MM.1S (cell line): ENCODE results near the gene REG4.

Experiments used
- DNase-seq: peaks from one replicate; pipeline ENCODE4 v3.0.0-alpha.2; 2015
- H2AFZ ChIP-seq: fragments of 300-600 bp; sonication (generic); 2 replicates; pipeline ENCODE4 v1.6.0; 2016; ENCODE audit warnings: antibody characterized with exemption, low read length
- H3F3A ChIP-seq: fragments of 300-600 bp; sonication (generic); 2 replicates; pipeline ENCODE4 v1.6.1; 2016; ENCODE audit warnings: mild to moderate bottlenecking, antibody characterized with exemption, low read length, moderate library complexity, mixed read lengths; ENCODE audit not compliant: insufficient read depth
- H3K27ac ChIP-seq: fragments of 300-600 bp; sonication (generic); 2 replicates; pipeline ENCODE4 v1.5.1; 2016; ENCODE audit warnings: mild to moderate bottlenecking, low read length
- H3K27me3 ChIP-seq: fragments of 300-600 bp; sonication (generic); replicated peaks from 2 replicates; pipeline ENCODE4 v1.6.0; 2016; ENCODE audit warnings: low read length; ENCODE audit not compliant: insufficient read depth
- H3K36me3 ChIP-seq: fragments of 300-600 bp; sonication (generic); replicated peaks from 2 replicates; pipeline ENCODE4 v1.6.1; 2016; ENCODE audit warnings: mild to moderate bottlenecking, low read length, mixed read lengths; ENCODE audit not compliant: insufficient read depth
- H3K4me1 ChIP-seq: fragments of 300-600 bp; sonication (generic); 2 replicates; pipeline ENCODE4 v1.6.1; 2016; ENCODE audit warnings: low read length, mixed read lengths
- H3K4me2 ChIP-seq: fragments of 300-600 bp; sonication (generic); 2 replicates; pipeline ENCODE4 v1.6.0; 2016; ENCODE audit warnings: low read depth, low read length
- H3K4me3 ChIP-seq: fragments of 300-600 bp; sonication (generic); 2 replicates; pipeline ENCODE4 v1.5.1; 2016; ENCODE audit warnings: low read length, mixed read lengths
- H3K79me2 ChIP-seq: fragments of 300-600 bp; sonication (generic); 2 replicates; pipeline ENCODE4 v1.6.1; 2016; ENCODE audit warnings: mixed run types, low read length, mixed read lengths
- H3K9ac ChIP-seq: fragments of 300-600 bp; sonication (generic); 2 replicates; pipeline ENCODE4 v1.6.1; 2016; ENCODE audit warnings: low read length, mixed read lengths
- H3K9me2 ChIP-seq: fragments of 300-600 bp; sonication (generic); replicated peaks from 2 replicates; pipeline ENCODE4 v1.6.1; 2016; ENCODE audit warnings: mild to moderate bottlenecking, low read length, mixed read lengths; ENCODE audit not compliant: insufficient read depth
- H3K9me3 ChIP-seq: fragments of 300-600 bp; sonication (generic); replicated peaks from 2 replicates; pipeline ENCODE4 v1.6.1; 2016; ENCODE audit warnings: mild to moderate bottlenecking, low read length, mixed read lengths; ENCODE audit not compliant: insufficient read depth
- H4K20me1 ChIP-seq: fragments of 300-600 bp; sonication (generic); 2 replicates; pipeline ENCODE4 v1.6.1; 2016; ENCODE audit warnings: mild to moderate bottlenecking, low read length, moderate library complexity, mixed read lengths; ENCODE audit not compliant: insufficient read depth
- CTCF ChIP-seq: fragments of 300-600 bp; sonication (generic); IDR thresholded peaks from 2 replicates; pipeline ENCODE4 v1.5.1; 2016; ENCODE audit warnings: antibody characterized with exemption, low read length, mixed read lengths
- EZH2 ChIP-seq: fragments of 300-600 bp; sonication (generic); optimal IDR thresholded peaks from 2 replicates; pipeline ENCODE3; 2017; ENCODE audit warnings: low read depth, mild to moderate bottlenecking, antibody characterized with exemption, low read length, mixed read lengths
- EZH2phosphoT487 ChIP-seq: fragments of 300-600 bp; sonication (generic); IDR thresholded peaks from 2 replicates; pipeline ENCODE4 v1.6.1; 2018; ENCODE audit warnings: antibody characterized with exemption, low read length

REG4 gene

GRCh38 chr1:119762953-119763352 is 48.3 kb downstream of the REG4 start:
- no peaks in the 10 kb centered on the region for H4K20me1 ChIP-seq
- H3K27ac ChIP-seq, result no peak overlapping the region
- no peak overlapping the region for H3K9ac ChIP-seq
- no peak for DNase-seq
- no peaks in the 10 kb centered on the region for H3K9me3 ChIP-seq
- H3K79me2 ChIP-seq, result no peaks in the 10 kb centered on the region
- no peaks in the 10 kb centered on the region for H3F3A ChIP-seq
- H3K9me2 ChIP-seq, result no peaks in the 10 kb centered on the region
- no peak overlapping the region for H2AFZ ChIP-seq
- H3K4me2 ChIP-seq, result no peak overlapping the region
- no peaks in the 10 kb centered on the region for H3K27me3 ChIP-seq
- no peaks in the 10 kb centered on the region for H3K4me1 ChIP-seq
- no peaks in the 10 kb centered on the region for H3K36me3 ChIP-seq
- TF ChIP-seq CTCF (no peak), EZH2 (no peak), EZH2phosphoT487 (no peak)
- no peak overlapping the region for H3K4me3 ChIP-seq

- no peak overlapping the region for H2AFZ ChIP-seq
- H3K27ac ChIP-seq, result no peak overlapping the region
- H3K79me2 ChIP-seq, result no peaks in the 10 kb centered on the region
- no peaks in the 10 kb centered on the region for H3K9me3 ChIP-seq
- H3K27me3 ChIP-seq, result no peaks in the 10 kb centered on the region
- H3K36me3 ChIP-seq, result no peaks in the 10 kb centered on the region
- TF ChIP-seq CTCF (no peak), EZH2phosphoT487 (no peak), EZH2 (no peak)
- no peaks in the 10 kb centered on the region for H3K9me2 ChIP-seq
- H4K20me1 ChIP-seq, result no peaks in the 10 kb centered on the region
- DNase-seq, result no peak
- no peak overlapping the region for H3K9ac ChIP-seq
- no peak overlapping the region for H3K4me2 ChIP-seq
- no peak overlapping the region for H3K4me3 ChIP-seq
- no peaks in the 10 kb centered on the region for H3K4me1 ChIP-seq
- no peaks in the 10 kb centered on the region for H3F3A ChIP-seq
Observed at GRCh38 chr1:119762409-119762808, 48.9 kb downstream of the REG4 start.

- Histone ChIP-seq H3K9me3 (no peaks in the 10 kb centered on the region), H3K4me2 (no peak overlapping the region), H4K20me1 (no peaks in the 10 kb centered on the region), H2AFZ (no peak overlapping the region), H3K27me3 (no peaks in the 10 kb centered on the region), H3K9me2 (no peaks in the 10 kb centered on the region), H3K4me1 (no peaks in the 10 kb centered on the region), H3K79me2 (no peaks in the 10 kb centered on the region), H3K9ac (no peak overlapping the region), H3K4me3 (no peak overlapping the region), H3K36me3 (no peaks in the 10 kb centered on the region), H3F3A (no peaks in the 10 kb centered on the region), H3K27ac (no peak overlapping the region)
- no peak for TF ChIP-seq EZH2phosphoT487
- TF ChIP-seq CTCF, result no peak
- TF ChIP-seq EZH2, result no peak
- DNase-seq, result no peak
Observed at GRCh38 chr1:119758584-119758983, 52.7 kb downstream of the REG4 start.
